ENCODE measurements around the gene PRELID2.

PRELID2 gene

GRCh38 chr5:145793574-145793973 is 41.6 kb downstream of the PRELID2 start:
- no peak for DNase-seq

- no peak for DNase-seq
Observed at GRCh38 chr5:145792840-145793239, 42.3 kb downstream of the PRELID2 start.

- no peak for DNase-seq
Observed at GRCh38 chr5:145791866-145792265, 43.3 kb downstream of the PRELID2 start.

GRCh38 chr5:145787996-145788395 is 47.1 kb downstream of the PRELID2 start:
- DNase-seq, result no peak

GRCh38 chr5:145787507-145787906 is 47.6 kb downstream of the PRELID2 start:
- no peak for DNase-seq

- no peak for DNase-seq
Observed at GRCh38 chr5:145787001-145787400, 48.1 kb downstream of the PRELID2 start.

GRCh38 chr5:145780982-145781381 is 54.2 kb downstream of the PRELID2 start:
- DNase-seq, result no peak

GRCh38 chr5:145778144-145778900 is 56.8 kb downstream of the PRELID2 start:
- DNase-seq, result no peak

- DNase-seq, result no peak
Observed at GRCh38 chr5:145777445-145778063, 57.6 kb downstream of the PRELID2 start.

- no peak for DNase-seq
Observed at GRCh38 chr5:145776886-145777285, 58.3 kb downstream of the PRELID2 start.

- no peak for DNase-seq
Observed at GRCh38 chr5:145775893-145776444, 59.2 kb downstream of the PRELID2 start.

- no peak for DNase-seq
Observed at GRCh38 chr5:145775411-145775810, 59.7 kb downstream of the PRELID2 start.

- no peak for DNase-seq
Observed at GRCh38 chr5:145774442-145774841, 60.7 kb downstream of the PRELID2 start.

- no peak for DNase-seq
Observed at GRCh38 chr5:145772466-145772865, 62.7 kb downstream of the PRELID2 start.

- no peak for DNase-seq
Observed at GRCh38 chr5:145768863-145769262, 66.3 kb downstream of the PRELID2 start.

GRCh38 chr5:145764325-145764724 is 70.8 kb downstream of the PRELID2 start:
- no peak for DNase-seq

- DNase-seq, result no peak
Observed at GRCh38 chr5:145762833-145763232, 72.3 kb downstream of the PRELID2 start.

GRCh38 chr5:145761254-145761653 is 73.9 kb downstream of the PRELID2 start:
- no peak for DNase-seq

- DNase-seq, result no peak
Observed at GRCh38 chr5:145760660-145761059, 74.5 kb downstream of the PRELID2 start.

GRCh38 chr5:145752947-145753346 is 82.2 kb downstream of the PRELID2 start:
- DNase-seq, result no peak

GRCh38 chr5:145752534-145752933 is 82.6 kb downstream of the PRELID2 start:
- DNase-seq, result no peak

GRCh38 chr5:145750199-145750598 is 84.9 kb downstream of the PRELID2 start:
- no peak for DNase-seq

GRCh38 chr5:145743396-145744061 is 91.6 kb downstream of the PRELID2 start:
- DNase-seq, result no peak

- DNase-seq, result no peak
Observed at GRCh38 chr5:145739843-145740242, 95.3 kb downstream of the PRELID2 start.

Data from COR-L47 (cell line).